A673 (cell line): ENCODE results near the gene MEAF6. TPM values are rescaled to one million over a fixed set of nuclear protein-coding genes. Genes with fewer than 3 reads are reported as not detected.

Experiments
- BruUV-seq: library from RNA; stranded (reverse); fragments of 400-500 nt; replicated peaks from 2 replicates; lab custom pipeline; 2021; lab: Mats Ljungman, UMichigan
- CTCF ChIA-PET: fragments of 300-600 bp; sonication (Branson Sonifier 250); formaldehyde crosslinking; loops from one replicate; lab custom pipeline; 2022; ENCODE audit warnings: antibody characterized with exemption; lab: Charles Lee
- POLR2A ChIA-PET: fragments of 300-600 bp; sonication (Branson Sonifier 250); formaldehyde crosslinking; loops from one replicate; lab custom pipeline; 2022; ENCODE audit warnings: antibody characterized with exemption; ENCODE audit not compliant: low non-redundant PET; lab: Charles Lee
- DNase-seq: peaks from one replicate; pipeline ENCODE4 v3.0.0-alpha.2; 2015; ENCODE audit warnings: low spot score
- H3K27ac ChIP-seq: fragments of 200-600 bp; sonication (generic); 2 replicates; pipeline ENCODE4 v1.5.1; 2016; ENCODE audit warnings: mixed run types, low read depth, mild to moderate bottlenecking, mixed read lengths, antibody characterized with exemption, low read length; ENCODE audit not compliant: poor library complexity, severe bottlenecking
- H3K27me3 ChIP-seq: fragments of 200-600 bp; sonication (generic); replicated peaks from 2 replicates; pipeline ENCODE4 v1.6.1; 2017; ENCODE audit warnings: mixed run types, low read depth, mild to moderate bottlenecking, mixed read lengths, antibody characterized with exemption, low read length; ENCODE audit not compliant: insufficient read depth, poor library complexity
- H3K36me3 ChIP-seq: fragments of 200-600 bp; sonication (generic); 2 replicates; pipeline ENCODE4 v1.6.1; 2016; ENCODE audit warnings: mixed run types, mild to moderate bottlenecking, mixed read lengths, antibody characterized with exemption, low read length; ENCODE audit not compliant: insufficient read depth, poor library complexity, severe bottlenecking
- H3K4me1 ChIP-seq: fragments of 200-600 bp; sonication (generic); 2 replicates; pipeline ENCODE4 v1.6.1; 2017; ENCODE audit warnings: mixed run types, mild to moderate bottlenecking, mixed read lengths, antibody characterized with exemption, low read length; ENCODE audit not compliant: insufficient read depth, poor library complexity, severe bottlenecking
- H3K4me3 ChIP-seq: fragments of 200-600 bp; sonication (generic); 2 replicates; pipeline ENCODE4 v1.5.1; 2016; ENCODE audit warnings: low read depth, mixed run types, mild to moderate bottlenecking, mixed read lengths, low read length; ENCODE audit not compliant: poor library complexity, severe bottlenecking
- H3K9me3 ChIP-seq: fragments of 200-600 bp; sonication (generic); 2 replicates; pipeline ENCODE4 v1.6.1; 2016; ENCODE audit warnings: mixed run types, low read depth, mild to moderate bottlenecking, mixed read lengths, antibody characterized with exemption, low read length; ENCODE audit not compliant: poor library complexity, severe bottlenecking
- CTCF ChIP-seq: fragments of 300-800, 200-600 bp; sonication (generic); conservative IDR thresholded peaks from 2 replicates; pipeline ENCODE4 v1.5.1; 2017; ENCODE audit warnings: low read depth, mild to moderate bottlenecking, antibody characterized with exemption, low read length, moderate library complexity, mixed read lengths
- EZH2 ChIP-seq: fragments of 200-600 bp; sonication (generic); IDR thresholded peaks from 2 replicates; pipeline ENCODE4 v1.6.1; 2017; ENCODE audit warnings: borderline replicate concordance, low read depth, mild to moderate bottlenecking, mixed read lengths, antibody characterized with exemption, low read length; ENCODE audit not compliant: poor library complexity, severe bottlenecking
- intact Hi-C: fragments of 100-400 bp; cut with micrococcal nuclease; formaldehyde crosslinking; loops from one replicate; pipeline ENCODE4 v1.10.0; 2022; ENCODE audit not compliant: unreplicated experiment
- total RNA-seq: library from RNA; stranded (reverse); gene quantifications from 2 replicates; pipeline ENCODE4 v1.2.3, GENCODE V29; 2021

Gene MEAF6
- total RNA-seq, 1 experiment from 2014 or later = 73.8 TPM

DNA sequence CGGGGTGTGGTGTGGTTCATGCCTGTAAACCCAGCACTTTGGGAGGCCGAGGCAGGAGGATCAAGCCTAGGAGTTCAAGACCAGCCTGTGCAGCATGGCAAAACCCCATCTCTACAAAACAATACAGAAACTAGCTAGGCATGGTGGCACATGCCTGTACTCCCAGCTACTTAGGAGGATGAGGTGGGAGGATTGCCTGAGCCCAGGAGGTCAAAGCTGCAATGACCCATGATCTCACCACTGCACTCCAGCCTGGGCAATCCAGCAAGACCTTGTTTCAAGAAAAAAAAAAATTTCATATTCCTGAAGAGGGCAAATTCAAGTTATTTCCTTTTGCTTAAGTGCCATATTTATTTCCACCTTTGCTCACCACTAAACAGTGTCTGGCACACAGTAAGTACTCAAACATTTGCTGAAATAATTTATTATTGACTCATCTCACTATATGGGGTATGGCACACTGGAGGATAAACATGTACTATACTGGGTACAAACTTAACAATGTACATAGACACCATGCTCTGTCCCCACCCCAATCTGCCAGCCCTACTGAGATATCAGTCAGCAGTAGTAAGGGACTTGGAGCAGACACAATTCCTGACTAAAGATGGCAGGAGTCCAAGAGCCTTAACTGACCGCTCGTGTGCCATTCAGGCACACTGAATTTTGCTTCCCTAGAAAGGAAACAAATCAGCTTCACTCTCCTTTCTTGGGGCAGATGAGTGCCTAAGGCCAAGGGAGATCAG is 15.5 kb downstream of the MEAF6 start:
- Histone ChIP-seq H3K27ac (no peak overlapping the region), H3K36me3 (peaks cover 53% of the 10 kb centered on the region), H3K4me1 (no peaks in the 10 kb centered on the region), H3K27me3 (no peaks in the 10 kb centered on the region), H3K9me3 (no peaks in the 10 kb centered on the region), H3K4me3 (no peak overlapping the region)
- BruUV-seq = no TSS peak
- DNase-seq = no peak
- intact Hi-C loops = no loop called here
- ChIA-PET CTCF (no interaction called here), POLR2A (no interaction called here)
- no peak for TF ChIP-seq CTCF

DNA sequence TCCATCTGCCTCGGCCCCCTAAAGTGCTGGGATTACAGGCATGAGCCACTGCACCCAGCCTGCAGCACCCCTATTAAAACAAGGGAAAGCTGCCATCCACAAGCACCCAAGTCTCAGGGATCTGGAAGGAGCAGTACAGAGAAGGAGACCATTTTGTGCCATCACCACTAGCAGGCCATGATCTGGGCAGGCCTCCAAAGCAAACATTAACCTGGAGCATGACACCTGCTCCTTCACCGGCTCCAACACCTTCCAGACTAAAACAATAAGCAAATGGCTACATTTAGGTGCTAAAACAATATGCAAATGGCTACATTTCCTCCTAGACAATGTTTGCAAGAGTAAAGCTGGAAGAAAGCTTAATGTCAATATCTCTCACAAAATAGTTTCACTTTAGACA is 16.7 kb downstream of the MEAF6 start:
- ChIA-PET CTCF (no interaction called here), POLR2A (no interaction called here)
- H3K4me3 ChIP-seq = no peak overlapping the region
- no peak overlapping the region for H3K27ac ChIP-seq
- no peaks in the 10 kb centered on the region for H3K4me1 ChIP-seq
- no TSS peak for BruUV-seq
- TF ChIP-seq EZH2 (no peak), CTCF (no peak)
- DNase-seq = no peak
- intact Hi-C loops = no loop called here
- no peaks in the 10 kb centered on the region for H3K27me3 ChIP-seq
- no peaks in the 10 kb centered on the region for H3K9me3 ChIP-seq
- peaks cover 56% of the 10 kb centered on the region for H3K36me3 ChIP-seq

DNA sequence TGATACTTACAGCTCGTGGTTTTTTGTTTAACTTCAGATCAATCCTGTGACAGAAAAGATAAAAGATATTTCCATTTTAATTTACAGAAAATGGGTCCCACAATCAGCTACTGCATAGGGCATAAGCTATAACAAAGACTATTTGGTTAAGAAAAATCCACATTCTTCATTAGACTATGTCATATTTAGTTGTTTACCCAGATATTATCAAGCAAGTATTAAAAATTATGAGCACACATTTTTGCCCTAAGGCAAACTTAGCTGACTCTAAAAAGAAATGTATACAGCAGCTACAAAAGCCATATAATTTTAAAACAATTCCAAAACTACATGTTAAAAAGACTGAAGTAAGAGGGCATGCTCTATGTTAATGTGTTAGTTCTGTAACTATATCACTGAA is 18.7 kb downstream of the MEAF6 start:
- Histone ChIP-seq H3K27ac (no peak overlapping the region), H3K36me3 (peaks cover 45% of the 10 kb centered on the region), H3K4me3 (no peak overlapping the region), H3K9me3 (no peaks in the 10 kb centered on the region), H3K27me3 (no peaks in the 10 kb centered on the region), H3K4me1 (no peaks in the 10 kb centered on the region)
- CTCF ChIA-PET = no interaction called here
- intact Hi-C loops = no loop called here
- no peak for TF ChIP-seq CTCF
- TF ChIP-seq EZH2 = no peak
- DNase-seq = no peak
- no TSS peak for BruUV-seq
- POLR2A ChIA-PET = interaction anchor here (0.7 kb wide), 1 partner anchor 213 kb away, joined by 3 read pairs; no protein-coding TSS in a partner anchor
